HEK293T (cell line): ENCODE results near the gene GPR143.

Experiments used
- FOXA1 ChIP-seq: fragments of 450-650 bp; IDR thresholded peaks from 2 replicates; pipeline ENCODE4 v1.6.1; 2016; ENCODE audit warnings: mild to moderate bottlenecking
- FOXM1 ChIP-seq: fragments of 450-650 bp; IDR thresholded peaks from 2 replicates; pipeline ENCODE4 v1.6.1; 2017; ENCODE audit warnings: mild to moderate bottlenecking, borderline replicate concordance
- HDGF ChIP-seq: fragments of 450-650 bp; IDR thresholded peaks from 2 replicates; pipeline ENCODE4 v1.6.1; 2017; ENCODE audit warnings: antibody characterized with exemption, borderline replicate concordance
- SP1 ChIP-seq: fragments of 450-650 bp; IDR thresholded peaks from 2 replicates; pipeline ENCODE4 v1.6.1; 2017
- SUZ12 ChIP-seq: fragments of 450-650 bp; IDR thresholded peaks from 2 replicates; pipeline ENCODE4 v1.6.1; 2016; ENCODE audit warnings: mild to moderate bottlenecking
- TARDBP ChIP-seq: fragments of 450-650 bp; IDR thresholded peaks from 2 replicates; pipeline ENCODE4 v1.6.1; 2016

DNA sequence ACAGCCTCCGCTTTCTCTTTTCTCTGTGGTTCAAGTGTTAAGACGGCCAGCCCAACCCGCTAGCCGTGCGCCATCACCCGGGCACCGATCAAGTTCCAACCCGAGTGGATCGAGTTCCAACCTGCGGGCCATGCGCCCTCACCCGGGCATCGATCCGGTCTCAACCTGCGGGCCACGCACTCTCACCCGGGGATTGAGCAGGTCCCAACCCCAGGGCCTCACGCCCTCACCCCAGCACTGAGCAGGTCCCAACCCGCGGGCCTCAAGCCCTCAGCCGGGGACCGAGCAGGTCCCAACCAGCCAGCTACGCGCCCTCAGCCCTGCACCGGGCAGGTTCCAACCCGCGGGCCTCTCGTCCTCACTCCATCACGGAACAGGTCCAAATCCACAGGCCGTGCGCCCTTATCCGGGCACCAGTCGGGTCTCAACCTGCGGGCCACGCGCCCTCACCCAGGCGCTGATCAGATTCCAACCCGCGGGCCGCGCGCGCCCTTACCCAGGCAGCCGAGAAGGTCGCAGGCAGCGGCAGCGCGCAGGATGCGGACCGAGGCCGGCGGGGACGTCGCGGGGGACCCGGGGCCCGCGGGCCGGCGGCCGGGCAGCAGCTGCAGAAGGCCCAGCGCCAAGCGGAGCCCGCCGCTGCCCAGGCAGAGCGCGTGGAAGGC is 443 bp downstream of the GPR143 start:
- TF ChIP-seq SUZ12, result no peak
- TF ChIP-seq FOXA1, result no peak
- TF ChIP-seq SP1, result no peak
- no peak for TF ChIP-seq HDGF
- TF ChIP-seq FOXM1, result no peak
- no peak for TF ChIP-seq TARDBP
